ENCODE data around the gene ARID4A.
"Not testable (repeated sequence)": the region's sequence is repeated elsewhere in the genome, so short reads cannot be mapped to it uniquely, and the experiment has no call there.

Gene ARID4A

DNA sequence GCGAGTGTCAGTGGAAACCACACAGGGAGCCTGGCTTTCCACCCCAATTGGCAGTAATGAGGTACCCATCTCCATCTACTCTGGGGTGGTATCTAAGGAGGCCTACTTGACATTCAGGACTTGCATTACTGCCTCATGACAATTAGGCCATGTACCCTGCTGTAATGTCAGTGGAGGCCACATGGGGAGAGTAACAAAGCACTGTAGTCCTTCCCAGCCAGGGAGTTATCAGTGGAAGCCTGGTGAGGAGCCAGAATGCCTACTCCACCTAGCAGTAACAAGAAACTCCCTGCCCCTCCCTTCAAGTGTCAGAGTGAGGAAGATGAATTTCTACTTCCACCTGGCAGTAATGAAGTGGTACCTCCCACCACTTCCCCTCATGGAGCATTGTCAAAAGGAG, 116.5 kb downstream of the ARID4A start:
- DNase-seq (ENCODE audit: low read depth): peak; percentile 8
- H3K4me3 ChIP-seq (ENCODE audit: low read length): no peak overlapping the region
- TF ChIP-seq, protein P1, sequence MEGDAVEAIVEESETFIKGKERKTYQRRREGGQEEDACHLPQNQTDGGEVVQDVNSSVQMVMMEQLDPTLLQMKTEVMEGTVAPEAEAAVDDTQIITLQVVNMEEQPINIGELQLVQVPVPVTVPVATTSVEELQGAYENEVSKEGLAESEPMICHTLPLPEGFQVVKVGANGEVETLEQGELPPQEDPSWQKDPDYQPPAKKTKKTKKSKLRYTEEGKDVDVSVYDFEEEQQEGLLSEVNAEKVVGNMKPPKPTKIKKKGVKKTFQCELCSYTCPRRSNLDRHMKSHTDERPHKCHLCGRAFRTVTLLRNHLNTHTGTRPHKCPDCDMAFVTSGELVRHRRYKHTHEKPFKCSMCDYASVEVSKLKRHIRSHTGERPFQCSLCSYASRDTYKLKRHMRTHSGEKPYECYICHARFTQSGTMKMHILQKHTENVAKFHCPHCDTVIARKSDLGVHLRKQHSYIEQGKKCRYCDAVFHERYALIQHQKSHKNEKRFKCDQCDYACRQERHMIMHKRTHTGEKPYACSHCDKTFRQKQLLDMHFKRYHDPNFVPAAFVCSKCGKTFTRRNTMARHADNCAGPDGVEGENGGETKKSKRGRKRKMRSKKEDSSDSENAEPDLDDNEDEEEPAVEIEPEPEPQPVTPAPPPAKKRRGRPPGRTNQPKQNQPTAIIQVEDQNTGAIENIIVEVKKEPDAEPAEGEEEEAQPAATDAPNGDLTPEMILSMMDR (IDR thresholded peaks at IDR 0.05; ENCODE audit: insufficient read depth, low read depth, low read length, missing control alignments): peak; percentile 13

- H3K4me3 ChIP-seq (ENCODE audit: low read length): no peak overlapping the region
- TF ChIP-seq, protein P1 (IDR thresholded peaks at IDR 0.05; ENCODE audit: insufficient read depth, low read depth, low read length, missing control alignments): no peak
- no peak for DNase-seq (ENCODE audit: low read depth)
Observed at GRCh38 chr14:58415636-58416547, 117.5 kb downstream of the ARID4A start.

GRCh38 chr14:58416934-58417333, 118.6 kb downstream of the ARID4A start:
- H3K4me3 ChIP-seq (ENCODE audit: low read length); DNase-seq (ENCODE audit: low read depth): not testable (repeated sequence)

Measured in epithelial cell of esophagus (primary cell).